Ascending aorta (tissue), 2 donors: Measurements from ENCODE around the gene CHAD. TPM values are rescaled to one million over a fixed set of nuclear protein-coding genes. Genes with fewer than 3 reads are reported as not detected.

Experiments used
- DNase-seq, 2 donors: peaks; one replicate each; pipeline ENCODE4 v3.0.0-alpha.2; 2019; ENCODE audit warnings: low spot score in 2 of 2
- H3K27ac ChIP-seq, 2 donors: fragments of 200-600 bp; sonication (generic); one replicate each; pipeline ENCODE4 v1.5.1; 2016 to 2017; ENCODE audit warnings: mild to moderate bottlenecking in 1 of 2
- H3K27me3 ChIP-seq: fragments of 200-600 bp; sonication (generic); one replicate; pipeline ENCODE4 v1.5.1; 2017
- H3K36me3 ChIP-seq, 2 donors: fragments of 200-600 bp; sonication (generic); one replicate each; pipeline ENCODE4 v1.5.1; 2016
- H3K4me1 ChIP-seq, 2 donors: fragments of 200-600 bp; sonication (generic); one replicate each; pipeline ENCODE4 v1.5.1; 2016 to 2017; ENCODE audit warnings: mild to moderate bottlenecking in 1 of 2
- H3K4me3 ChIP-seq, 2 donors: fragments of 200-600 bp; sonication (generic); one replicate each; pipeline ENCODE4 v1.5.1; 2016 to 2017; ENCODE audit warnings: mild to moderate bottlenecking in 1 of 2
- H3K9me3 ChIP-seq, 2 donors: fragments of 200-600 bp; sonication (generic); one replicate each; pipeline ENCODE4 v1.5.1; 2016
- CTCF ChIP-seq, 3 experiments: fragments of 200-600 bp in 2 of 3; fragments of 450-650 bp in 1 of 3; sonication (generic) in 2 of 3; IDR thresholded peaks; one replicate each; pipeline ENCODE4 v1.5.1; 2016 to 2019; ENCODE audit warnings: antibody characterized with exemption in 3 of 3, mild to moderate bottlenecking in 1 of 3, moderate library complexity in 1 of 3
- intact Hi-C: fragments of 100-400 bp; cut with DNase I; formaldehyde crosslinking; loops from one replicate; pipeline ENCODE4 v1.15.1; 2023
- total RNA-seq: library from RNA; depleted of rRNA; stranded (reverse); fragments of >200 nt; gene quantifications from one replicate; pipeline ENCODE4 v1.1.0, GENCODE V29; 2016

CHAD gene
- total RNA-seq, 1 donor from 2014 or later = not detected

DNA sequence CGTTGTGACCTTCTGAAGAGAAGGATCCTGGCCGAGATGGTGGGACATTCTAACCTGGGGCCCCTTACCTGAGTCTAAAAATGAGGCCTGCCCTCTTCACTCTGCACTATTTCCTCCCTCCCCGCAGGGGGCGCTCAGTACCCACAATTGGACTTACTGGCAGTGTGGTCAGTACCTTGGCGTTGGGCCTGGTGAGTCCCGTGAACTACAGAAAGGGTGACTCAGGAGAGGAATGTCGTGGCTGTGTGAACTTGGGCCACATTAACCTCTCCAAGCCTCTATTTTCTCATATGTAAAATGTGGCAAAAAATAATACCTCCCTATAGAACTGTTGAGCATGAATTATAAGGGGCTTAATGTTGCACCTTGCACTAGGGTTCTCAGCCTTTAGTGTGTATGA is 13.8 kb upstream of the CHAD start:
- H3K36me3 ChIP-seq = peaks cover 23 to 47% of the 10 kb centered on the region in 2 donors
- H3K27me3 ChIP-seq = no peaks in the 10 kb centered on the region
- H3K4me1 ChIP-seq = peaks cover 7 to 27% of the 10 kb centered on the region in 2 donors
- TF ChIP-seq CTCF (IDR thresholded peaks at IDR 0.05) = peak; percentile 84 to 96 (median 89)
- peak overlapping the region; percentile 84 to 88 for H3K27ac ChIP-seq
- intact Hi-C loops = loop anchor here (2.0 to 5.0 kb wide), 4 partner anchors 58 to 300 kb away; no protein-coding TSS in a partner anchor
- H3K9me3 ChIP-seq = no peaks in the 10 kb centered on the region
- H3K4me3 ChIP-seq = no peak overlapping the region
- peak; percentile 89 to 98 for DNase-seq

DNA sequence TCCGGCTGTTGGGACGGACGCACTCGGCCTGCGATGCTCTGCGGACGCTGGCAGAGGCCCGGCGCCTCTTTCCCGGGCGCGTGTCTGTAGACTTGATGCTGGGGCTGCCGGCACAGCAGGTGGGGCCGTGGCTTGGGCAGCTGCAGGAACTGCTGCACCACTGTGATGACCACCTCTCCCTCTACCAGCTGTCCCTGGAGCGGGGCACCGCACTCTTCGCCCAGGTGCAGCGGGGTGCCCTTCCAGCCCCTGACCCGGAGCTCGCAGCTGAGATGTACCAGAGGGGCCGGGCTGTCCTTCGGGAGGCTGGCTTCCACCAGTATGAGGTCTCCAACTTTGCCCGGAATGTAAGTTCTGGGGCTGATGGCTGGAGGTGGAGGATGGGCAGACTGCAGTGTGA is 13.4 kb upstream of the CHAD start:
- DNase-seq = peak in 1 of 2 donors; percentile 62

GRCh38 chr17:50481648-50482047 is 13.0 kb upstream of the CHAD start:
- no peak for TF ChIP-seq CTCF (IDR thresholded peaks at IDR 0.05)
- Histone ChIP-seq H3K4me1 (peaks cover 7 to 27% of the 10 kb centered on the region in 2 donors), H3K9me3 (no peaks in the 10 kb centered on the region), H3K36me3 (peaks cover 23 to 40% of the 10 kb centered on the region in 2 donors), H3K4me3 (no peak overlapping the region), H3K27me3 (no peaks in the 10 kb centered on the region), H3K27ac (peak overlapping the region; percentile 84 to 88)
- intact Hi-C loops = loop anchor here (2.0 to 5.0 kb wide), 5 partner anchors 59 to 301 kb away; partner anchors contain the start of gene LRRC59
- DNase-seq = no peak

More for the DNA sequence above, 13.4 kb upstream of the CHAD start:
- Histone ChIP-seq H3K9me3 (no peaks in the 10 kb centered on the region), H3K4me3 (no peak overlapping the region), H3K27me3 (no peaks in the 10 kb centered on the region), H3K27ac (peak overlapping the region; percentile 84 to 88), H3K36me3 (peaks cover 23 to 43% of the 10 kb centered on the region in 2 donors), H3K4me1 (peaks cover 7 to 27% of the 10 kb centered on the region in 2 donors)
- intact Hi-C loops = loop anchor here (2.0 to 5.0 kb wide), 4 partner anchors 59 to 300 kb away; no protein-coding TSS in a partner anchor
- no peak for TF ChIP-seq CTCF (IDR thresholded peaks at IDR 0.05)

GRCh38 chr17:50480854-50481490 is 12.3 kb upstream of the CHAD start:
- Histone ChIP-seq H3K27ac (no peak overlapping the region), H3K4me3 (no peak overlapping the region), H3K27me3 (no peaks in the 10 kb centered on the region), H3K9me3 (no peaks in the 10 kb centered on the region), H3K4me1 (peaks cover 7 to 27% of the 10 kb centered on the region in 2 donors), H3K36me3 (peaks cover 23 to 33% of the 10 kb centered on the region in 2 donors)
- intact Hi-C loops = loop anchor here (2.0 to 5.0 kb wide), 3 partner anchors 84 to 301 kb away; partner anchors contain the start of gene LRRC59
- DNase-seq = no peak
- no peak for TF ChIP-seq CTCF (IDR thresholded peaks at IDR 0.05)

GRCh38 chr17:50480142-50480764 is 11.6 kb upstream of the CHAD start:
- Histone ChIP-seq H3K27me3 (no peaks in the 10 kb centered on the region), H3K4me3 (peak overlapping the region in 1 of 2 donors; percentile 71), H3K27ac (peak overlapping the region in 1 of 2 donors; percentile 88), H3K9me3 (no peaks in the 10 kb centered on the region), H3K4me1 (peaks cover 7 to 27% of the 10 kb centered on the region in 2 donors), H3K36me3 (peaks cover 16 to 26% of the 10 kb centered on the region in 2 donors)
- TF ChIP-seq CTCF (IDR thresholded peaks at IDR 0.05) = no peak
- intact Hi-C loops = loop anchor here (2.0 to 5.0 kb wide), 3 partner anchors 83 to 302 kb away; partner anchors contain the start of gene LRRC59
- no peak for DNase-seq
